ENCODE measurements around the gene ATP10B. TPM values are rescaled to one million over a fixed set of nuclear protein-coding genes. Genes with fewer than 3 reads are reported as not detected.

ATP10B gene
- total and polyA plus RNA-seq, 4 donors = 0.32 to 0.88 TPM; not detected in 2

- intact Hi-C loops (cut with DNase I) = no loop called here
- no peak overlapping the region for H3K27ac ChIP-seq (ENCODE audit: low read depth in 1 of 2, low read length in 2 of 2)
- ATAC-seq (ENCODE audit: low FRiP score) (no peak), DNase-seq (no peak)
- WGBS, 2 donors = 50 to 71% methylated on average over 1 of the region's 1 CpG
- no peaks in the 10 kb centered on the region for H3K27me3 ChIP-seq (ENCODE audit: control insufficient read depth in 1 of 2, insufficient read depth in 2 of 2, low read length in 1 of 2)
- H3K36me3 ChIP-seq (ENCODE audit: control insufficient read depth in 1 of 2, insufficient read depth in 2 of 2, low read length in 1 of 2) = no peaks in the 10 kb centered on the region
- H3K4me1 ChIP-seq (ENCODE audit: control insufficient read depth in 1 of 2, insufficient read depth in 2 of 2, low read length in 2 of 2) = peaks cover 0 to 4% of the 10 kb centered on the region in 2 donors
- no peaks in the 10 kb centered on the region for H3K9me3 ChIP-seq (ENCODE audit: control insufficient read depth, low read length)
- H3K4me3 ChIP-seq (ENCODE audit: low read length in 2 of 2) = no peak overlapping the region
Measured at GRCh38 chr5:160524827-160525226, 327.2 kb downstream of the ATP10B start.

DNA sequence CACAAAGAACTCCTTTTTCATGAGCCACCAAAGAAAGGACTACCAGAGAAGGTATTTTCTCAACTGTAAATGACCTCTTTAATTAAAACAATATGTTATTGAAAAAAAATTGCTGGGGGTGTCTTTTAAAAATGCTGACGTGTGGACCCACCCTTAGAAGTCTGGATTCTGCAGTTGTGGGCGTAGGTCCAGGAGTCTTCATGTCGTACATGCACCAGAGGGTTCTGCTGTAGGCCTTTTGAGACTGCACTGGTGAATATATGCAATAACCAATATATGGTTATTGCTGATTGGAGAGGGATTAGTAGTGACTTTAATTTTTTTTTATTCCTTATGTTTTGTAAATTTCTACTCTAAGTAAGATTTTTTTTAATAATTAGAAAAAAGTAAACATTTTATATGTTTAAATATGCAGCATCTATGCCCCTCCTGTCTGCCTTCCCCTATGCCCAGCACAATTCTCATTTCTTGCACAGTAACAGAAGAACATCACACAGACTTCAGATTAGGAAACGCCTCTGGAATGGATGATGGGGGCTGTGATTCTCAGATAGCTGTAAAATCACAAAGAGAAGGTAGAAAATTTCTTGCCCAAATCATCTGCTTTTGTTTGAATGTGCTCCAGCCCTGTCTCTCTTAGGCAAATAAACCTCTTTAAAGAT is 328.4 kb downstream of the ATP10B start:
- DNase-seq (no peak), ATAC-seq (ENCODE audit: low FRiP score) (no peak)
- Histone ChIP-seq H3K36me3 (ENCODE audit: control insufficient read depth in 1 of 2, insufficient read depth in 2 of 2, low read length in 1 of 2) (no peaks in the 10 kb centered on the region), H3K27ac (ENCODE audit: low read depth in 1 of 2, low read length in 2 of 2) (no peak overlapping the region), H3K4me1 (ENCODE audit: control insufficient read depth in 1 of 2, insufficient read depth in 2 of 2, low read length in 2 of 2) (peaks cover 0 to 4% of the 10 kb centered on the region in 2 donors), H3K27me3 (ENCODE audit: control insufficient read depth in 1 of 2, insufficient read depth in 2 of 2, low read length in 1 of 2) (no peaks in the 10 kb centered on the region), H3K9me3 (ENCODE audit: control insufficient read depth, low read length) (no peaks in the 10 kb centered on the region), H3K4me3 (ENCODE audit: low read length in 2 of 2) (no peak overlapping the region)
- 59 to 60% methylated on average over 4 of the region's 4 CpGs for WGBS, 2 donors
- intact Hi-C loops (cut with DNase I) = no loop called here

- Histone ChIP-seq H3K4me1 (ENCODE audit: control insufficient read depth in 1 of 2, insufficient read depth in 2 of 2, low read length in 2 of 2) (peaks cover 0 to 4% of the 10 kb centered on the region in 2 donors), H3K9me3 (ENCODE audit: control insufficient read depth, low read length) (no peaks in the 10 kb centered on the region), H3K4me3 (ENCODE audit: low read length in 2 of 2) (no peak overlapping the region), H3K36me3 (ENCODE audit: control insufficient read depth in 1 of 2, insufficient read depth in 2 of 2, low read length in 1 of 2) (no peaks in the 10 kb centered on the region), H3K27me3 (ENCODE audit: control insufficient read depth in 1 of 2, insufficient read depth in 2 of 2, low read length in 1 of 2) (no peaks in the 10 kb centered on the region), H3K27ac (ENCODE audit: low read depth in 1 of 2, low read length in 2 of 2) (no peak overlapping the region)
- ATAC-seq (ENCODE audit: low FRiP score) (no peak), DNase-seq (no peak)
- intact Hi-C loops (cut with DNase I) = no loop called here
Measured at GRCh38 chr5:160521392-160521663, 330.7 kb downstream of the ATP10B start.

- no peaks in the 10 kb centered on the region for H3K9me3 ChIP-seq (ENCODE audit: control insufficient read depth, low read length)
- H3K4me3 ChIP-seq (ENCODE audit: low read length in 2 of 2) = no peak overlapping the region
- H3K36me3 ChIP-seq (ENCODE audit: control insufficient read depth in 1 of 2, insufficient read depth in 2 of 2, low read length in 1 of 2) = no peaks in the 10 kb centered on the region
- 78 to 85% methylated on average over 6 of the region's 6 CpGs for WGBS, 2 donors
- intact Hi-C loops (cut with DNase I) = no loop called here
- ATAC-seq (ENCODE audit: low FRiP score) = no peak
- H3K27ac ChIP-seq (ENCODE audit: low read depth in 1 of 2, low read length in 2 of 2) = no peak overlapping the region
- DNase-seq = no peak
- peaks cover 0 to 1% of the 10 kb centered on the region in 2 donors for H3K4me1 ChIP-seq (ENCODE audit: control insufficient read depth in 1 of 2, insufficient read depth in 2 of 2, low read length in 2 of 2)
- no peaks in the 10 kb centered on the region for H3K27me3 ChIP-seq (ENCODE audit: control insufficient read depth in 1 of 2, insufficient read depth in 2 of 2, low read length in 1 of 2)
Measured at GRCh38 chr5:160520609-160521391, 331.2 kb downstream of the ATP10B start.

DNA sequence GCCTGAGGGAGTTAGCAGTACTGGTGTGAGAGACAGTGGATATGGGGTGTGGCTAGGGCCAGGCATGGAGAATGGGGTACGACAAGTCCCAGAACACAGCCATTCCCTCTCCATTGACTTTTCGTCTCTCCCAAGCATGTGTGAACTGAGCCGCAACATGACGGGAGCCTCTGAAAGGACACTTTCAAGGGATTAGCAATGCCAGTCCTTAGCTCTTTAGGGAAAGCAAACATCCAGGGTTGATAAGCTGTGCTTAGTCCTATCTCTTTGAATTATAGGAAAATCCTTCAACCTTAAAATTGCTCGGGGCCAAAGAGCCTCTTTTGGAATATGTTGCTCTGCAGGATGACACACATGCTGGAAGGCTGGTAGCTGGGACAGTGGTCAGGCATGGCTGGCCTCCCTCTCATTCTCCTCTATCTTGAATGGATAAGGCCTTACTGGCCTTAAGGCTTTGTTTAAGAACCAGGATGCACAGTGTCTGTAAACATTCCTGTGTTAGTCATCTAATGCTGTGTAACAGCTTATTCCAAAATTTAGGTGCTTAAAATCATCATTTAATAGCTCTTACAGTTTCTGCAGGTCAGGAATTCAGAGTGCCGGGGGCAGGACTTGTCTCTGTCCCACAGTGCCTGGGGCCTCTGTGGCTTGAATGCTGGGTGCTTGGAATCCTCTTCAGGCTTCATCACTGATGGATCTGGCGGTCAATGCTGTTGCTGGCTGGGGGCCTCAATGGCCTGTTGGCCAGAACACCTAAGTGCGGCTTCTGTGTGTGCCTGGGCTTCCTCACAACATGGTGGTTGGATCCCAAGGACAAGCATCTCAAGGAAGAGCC is 335.1 kb downstream of the ATP10B start:
- no peak for DNase-seq
- WGBS, 2 donors = 88 to 90% methylated on average over 8 of the region's 8 CpGs
- intact Hi-C loops (cut with DNase I) = no loop called here
- Histone ChIP-seq H3K27me3 (ENCODE audit: control insufficient read depth in 1 of 2, insufficient read depth in 2 of 2, low read length in 1 of 2) (no peaks in the 10 kb centered on the region), H3K9me3 (ENCODE audit: control insufficient read depth, low read length) (no peaks in the 10 kb centered on the region), H3K27ac (ENCODE audit: low read depth in 1 of 2, low read length in 2 of 2) (no peak overlapping the region), H3K4me3 (ENCODE audit: low read length in 2 of 2) (no peak overlapping the region), H3K4me1 (ENCODE audit: control insufficient read depth in 1 of 2, insufficient read depth in 2 of 2, low read length in 2 of 2) (no peaks in the 10 kb centered on the region), H3K36me3 (ENCODE audit: control insufficient read depth in 1 of 2, insufficient read depth in 2 of 2, low read length in 1 of 2) (no peaks in the 10 kb centered on the region)
- ATAC-seq (ENCODE audit: low FRiP score) = no peak

DNA sequence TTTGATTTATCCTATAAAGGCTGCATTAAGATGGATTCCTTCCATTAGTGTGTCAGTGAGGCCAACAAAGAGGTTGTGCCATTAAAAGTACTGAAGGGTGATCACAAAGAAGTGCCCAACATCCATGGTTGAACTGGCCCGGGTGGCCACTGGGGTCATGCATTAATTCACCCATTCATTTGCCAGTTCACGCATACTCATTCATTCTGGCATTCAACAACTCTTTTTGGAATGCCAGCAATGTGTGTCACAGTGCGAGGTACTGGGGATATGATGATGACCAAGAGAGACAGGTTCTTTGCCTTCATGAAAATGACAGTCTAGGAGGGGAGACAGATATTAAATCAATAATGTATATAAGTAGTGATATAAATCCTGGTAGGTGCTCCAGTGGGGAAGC is 337.1 kb downstream of the ATP10B start:
- intact Hi-C loops (cut with DNase I) = no loop called here
- H3K4me1 ChIP-seq (ENCODE audit: control insufficient read depth in 1 of 2, insufficient read depth in 2 of 2, low read length in 2 of 2) = no peaks in the 10 kb centered on the region
- H3K9me3 ChIP-seq (ENCODE audit: control insufficient read depth, low read length) = no peaks in the 10 kb centered on the region
- H3K36me3 ChIP-seq (ENCODE audit: control insufficient read depth in 1 of 2, insufficient read depth in 2 of 2, low read length in 1 of 2) = no peaks in the 10 kb centered on the region
- ATAC-seq (ENCODE audit: low FRiP score) (no peak), DNase-seq (no peak)
- WGBS, 2 donors = 68 to 70% methylated on average over 3 of the region's 3 CpGs
- no peak overlapping the region for H3K4me3 ChIP-seq (ENCODE audit: low read length in 2 of 2)
- peaks cover 0 to 2% of the 10 kb centered on the region in 2 donors for H3K27me3 ChIP-seq (ENCODE audit: control insufficient read depth in 1 of 2, insufficient read depth in 2 of 2, low read length in 1 of 2)
- no peak overlapping the region for H3K27ac ChIP-seq (ENCODE audit: low read depth in 1 of 2, low read length in 2 of 2)

DNA sequence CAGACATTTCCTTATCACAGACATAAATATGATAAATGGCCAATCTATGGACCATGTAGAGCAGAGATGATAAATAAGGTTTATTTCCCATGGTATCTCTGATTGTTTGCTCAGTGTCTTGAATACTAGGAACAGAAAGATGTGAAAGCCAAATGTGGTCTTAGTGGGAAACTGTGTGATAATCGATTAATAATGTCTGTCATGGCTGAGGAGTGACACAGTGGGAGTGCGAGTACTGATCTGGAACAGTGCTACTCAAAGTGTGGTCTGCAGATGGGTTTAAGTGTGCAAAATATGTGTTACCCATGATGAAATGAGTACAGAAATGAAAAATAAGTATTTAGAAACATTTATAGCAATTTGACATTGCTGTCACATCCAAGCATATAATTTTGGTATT is 337.8 kb downstream of the ATP10B start:
- DNase-seq = no peak
- 77 to 79% methylated on average over 2 of the region's 2 CpGs for WGBS, 2 donors
- no peak for ATAC-seq (ENCODE audit: low FRiP score)
- Histone ChIP-seq H3K27ac (ENCODE audit: low read depth in 1 of 2, low read length in 2 of 2) (no peak overlapping the region), H3K27me3 (ENCODE audit: control insufficient read depth in 1 of 2, insufficient read depth in 2 of 2, low read length in 1 of 2) (peaks cover 0 to 2% of the 10 kb centered on the region in 2 donors), H3K9me3 (ENCODE audit: control insufficient read depth, low read length) (no peaks in the 10 kb centered on the region), H3K36me3 (ENCODE audit: control insufficient read depth in 1 of 2, insufficient read depth in 2 of 2, low read length in 1 of 2) (no peaks in the 10 kb centered on the region), H3K4me3 (ENCODE audit: low read length in 2 of 2) (no peak overlapping the region), H3K4me1 (ENCODE audit: control insufficient read depth in 1 of 2, insufficient read depth in 2 of 2, low read length in 2 of 2) (no peaks in the 10 kb centered on the region)
- intact Hi-C loops (cut with DNase I) = no loop called here

DNA sequence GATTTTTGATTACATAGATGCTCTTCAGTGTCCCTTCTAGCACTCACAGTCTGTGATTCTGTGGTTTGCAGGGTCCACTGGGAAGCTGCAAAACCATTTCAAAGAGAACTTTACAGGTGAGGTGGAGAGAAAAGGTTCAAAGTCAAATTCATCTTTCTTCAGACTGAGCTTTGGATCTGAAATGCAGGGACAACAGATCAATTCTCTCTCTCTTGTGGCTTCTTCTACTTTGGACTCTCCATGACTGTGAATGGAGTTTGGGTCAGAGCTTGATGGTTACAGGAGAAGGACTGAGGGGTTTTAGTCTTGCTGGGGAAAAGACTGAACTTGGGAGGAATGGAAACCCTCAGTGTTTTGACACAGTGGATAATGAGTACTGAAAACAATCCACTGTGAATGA is 338.5 kb downstream of the ATP10B start:
- Histone ChIP-seq H3K36me3 (ENCODE audit: control insufficient read depth in 1 of 2, insufficient read depth in 2 of 2, low read length in 1 of 2) (no peaks in the 10 kb centered on the region), H3K27ac (ENCODE audit: low read depth in 1 of 2, low read length in 2 of 2) (no peak overlapping the region), H3K27me3 (ENCODE audit: control insufficient read depth in 1 of 2, insufficient read depth in 2 of 2, low read length in 1 of 2) (peaks cover 0 to 2% of the 10 kb centered on the region in 2 donors), H3K4me1 (ENCODE audit: control insufficient read depth in 1 of 2, insufficient read depth in 2 of 2, low read length in 2 of 2) (no peaks in the 10 kb centered on the region), H3K9me3 (ENCODE audit: control insufficient read depth, low read length) (no peaks in the 10 kb centered on the region), H3K4me3 (ENCODE audit: low read length in 2 of 2) (no peak overlapping the region)
- intact Hi-C loops (cut with DNase I) = no loop called here
- DNase-seq (no peak), ATAC-seq (ENCODE audit: low FRiP score) (no peak)

All from aorta (tissue), 5 donors.